ENCODE measurements around the gene CCNY. TPM values are rescaled to one million over a fixed set of nuclear protein-coding genes. Genes with fewer than 3 reads are reported as not detected.
A peak's percentile ranks its signal among the peaks of the same experiment; 100 is the strongest.

The CCNY gene
- polyA plus RNA-seq, 2 of the 4 experiments (the other 2 are of a cell fraction), result 28.1 to 55.5 TPM

GRCh38 chr10:35294506-35294905, 41.8 kb upstream of the CCNY start:
- Histone ChIP-seq H3K4me1 (peaks cover 2% of the 10 kb centered on the region; the same call in 1 of the 3 replicates), H3K27ac (no peak overlapping the region), H3K9me3 (0 out of 3 replicates have a peak, but pooled peaks cover 2% of the 10 kb centered on the region), H3K4me3 (no peak overlapping the region), H3K4me2 (no peak overlapping the region)
- TF ChIP-seq NPAS2 (CRISPR knock-in tag; IDR thresholded peaks at IDR 0.05; ENCODE audit: borderline replicate concordance) (no peak), SREBF2 (IDR thresholded peaks at IDR 0.05) (no peak), HMGXB4 (CRISPR knock-in tag; IDR thresholded peaks at IDR 0.05; ENCODE audit: borderline replicate concordance) (no peak), RNF2 (IDR thresholded peaks at IDR 0.05; ENCODE audit: borderline replicate concordance, low read depth) (no peak)
- WGBS (ENCODE audit: missing lambda C conversion rate), result 93% methylated on average over 1 of the region's 1 CpG
- FAIRE-seq, result no peak
- POLR2A ChIA-PET, result no interaction called here
- no peak for DNase-seq (ENCODE audit: low read depth in 1 of 2, low spot score in 1 of 2)
- CTCF ChIA-PET, result interaction anchor here (1.1 to 1.3 kb wide), 2 partner anchors 168 to 268 kb away, joined by 3 to 5 read pairs; partner anchors contain the start of gene CREM
- no peak for ATAC-seq

GRCh38 chr10:35299016-35299415, 37.3 kb upstream of the CCNY start:
- CTCF ChIA-PET, result no interaction called here
- 0 out of 3 replicates have a peak, but pooled peaks cover 2% of the 10 kb centered on the region for H3K9me3 ChIP-seq
- WGBS (ENCODE audit: missing lambda C conversion rate), result 84% methylated on average over 3 of the region's 3 CpGs
- no peak overlapping the region for H3K4me3 ChIP-seq
- DNase-seq (ENCODE audit: low read depth in 1 of 2, low spot score in 1 of 2) (no peak), FAIRE-seq (no peak), ATAC-seq (no peak)
- H3K4me1 ChIP-seq, result peaks cover 12% of the 10 kb centered on the region
- TF ChIP-seq HOXB13 (CRISPR knock-in tag; IDR thresholded peaks at IDR 0.05; ENCODE audit: low read depth) (no peak), KDM1A (IDR thresholded peaks at IDR 0.05; ENCODE audit: low read depth) (no peak)
- H3K27ac ChIP-seq, result no peak overlapping the region
- H3K4me2 ChIP-seq, result no peak overlapping the region
- POLR2A ChIA-PET, result no interaction called here

- WGBS (ENCODE audit: missing lambda C conversion rate), result 6% methylated on average over 11 of the region's 11 CpGs
- ChIA-PET POLR2A (interaction anchor here (0.6 to 0.7 kb wide), 2 partner anchors 10 to 14 kb away, joined by 4 to 8 read pairs; no protein-coding TSS in a partner anchor), CTCF (interaction anchor here (1.9 kb wide), 1 partner anchor 174 kb away, joined by 4 read pairs; no protein-coding TSS in a partner anchor)
- no peak overlapping the region for H3K4me3 ChIP-seq
- H3K27ac ChIP-seq, result peak overlapping the region; percentile 43 to 72; a peak in 5 of 6 replicates
- ATAC-seq, result peak; percentile 100
- H3K4me2 ChIP-seq, result peak overlapping the region; percentile 57
- TF ChIP-seq POLR2A (IDR thresholded peaks at IDR 0.05; ENCODE audit: low read length) (no peak), JUN (IDR thresholded peaks at IDR 0.05) (0 out of 5 replicates have a peak, but pooled peaks of 1 of the 2 experiments have one; percentile 16), FOSL2 (IDR thresholded peaks at IDR 0.05) (no peak), FOSL2 (CRISPR knock-in tag; IDR thresholded peaks at IDR 0.05) (peak; percentile 32), KDM1A (IDR thresholded peaks at IDR 0.05; ENCODE audit: low read depth) (no peak), MAX (IDR thresholded peaks at IDR 0.05) (no peak)
- peaks cover 12% of the 10 kb centered on the region for H3K4me1 ChIP-seq
- H3K9me3 ChIP-seq, result 0 out of 3 replicates have a peak, but pooled peaks cover 2% of the 10 kb centered on the region
- FAIRE-seq, result no peak
- DNase-seq (ENCODE audit: low read depth in 1 of 2, low spot score in 1 of 2), result peak; percentile 55 to 83
These were observed 36.1 kb upstream of the CCNY start for GRCh38 chr10:35300063-35300699.

GRCh38 chr10:35304649-35305048, 31.7 kb upstream of the CCNY start:
- TF ChIP-seq BHLHE40 (IDR thresholded peaks at IDR 0.05; ENCODE audit: low read depth, low read length) (no peak), RAD21 (conservative IDR thresholded peaks at IDR 0.05 in 1 of 2, IDR thresholded peaks at IDR 0.05 in 1 of 2) (peak in 1 of 2 experiments; percentile 29; a peak in 1 of 5 replicates)
- Histone ChIP-seq H3K4me1 (peaks cover 20% of the 10 kb centered on the region), H3K4me3 (no peak overlapping the region), H3K27ac (no peak overlapping the region), H3K9me3 (no peaks in the 10 kb centered on the region), H3K4me2 (no peak overlapping the region)
- ATAC-seq (no peak), FAIRE-seq (no peak), DNase-seq (ENCODE audit: low read depth in 1 of 2, low spot score in 1 of 2) (no peak)
- POLR2A ChIA-PET, result no interaction called here
- 35% methylated on average over 2 of the region's 2 CpGs for WGBS (ENCODE audit: missing lambda C conversion rate)
- CTCF ChIA-PET, result interaction anchor here (1.6 kb wide), 1 partner anchor 30 kb away, joined by 4 read pairs; no protein-coding TSS in a partner anchor

- peak overlapping the region; percentile 12 to 35; a peak in 4 of 6 replicates for H3K27ac ChIP-seq
- H3K9me3 ChIP-seq, result no peaks in the 10 kb centered on the region
- H3K4me3 ChIP-seq, result no peak overlapping the region
- peak in 1 of 2 experiments; percentile 57 for DNase-seq (ENCODE audit: low read depth in 1 of 2, low spot score in 1 of 2)
- WGBS (ENCODE audit: missing lambda C conversion rate), result 31% methylated on average over 9 of the region's 9 CpGs
- H3K4me1 ChIP-seq, result peaks cover 11% of the 10 kb centered on the region
- ATAC-seq, result peak; percentile 72 to 78
- ChIA-PET CTCF (interaction anchor here (1.5 kb wide), 1 partner anchor 68 kb away, joined by 5 read pairs; no protein-coding TSS in a partner anchor), POLR2A (no interaction called here)
- H3K4me2 ChIP-seq, result peak overlapping the region; percentile 61
- TF ChIP-seq JUNB (IDR thresholded peaks at IDR 0.05), result no peak
- TF ChIP-seq SMC3 (IDR thresholded peaks at IDR 0.05), result no peak
- no peak for TF ChIP-seq HDAC2 (IDR thresholded peaks at IDR 0.05)
- no peak for TF ChIP-seq ZSCAN20 (CRISPR knock-in tag; IDR thresholded peaks at IDR 0.05)
- TF ChIP-seq HOXB13 (CRISPR knock-in tag; IDR thresholded peaks at IDR 0.05; ENCODE audit: low read depth), result no peak
- no peak for FAIRE-seq
These were observed 29.5 kb upstream of the CCNY start for GRCh38 chr10:35306852-35307251.
